Thoracic aorta (tissue), 2 donors: ENCODE data around the gene LYRM7. TPM values are rescaled to one million over a fixed set of nuclear protein-coding genes. Genes with fewer than 3 reads are reported as not detected.

Experiments used
- ATAC-seq: fragments of 150-250 bp; one replicate; pipeline ENCODE4 v1.8.0; 2017; ENCODE audit warnings: low read depth; ENCODE audit not compliant: insufficient number of reproducible peaks, low FRiP score
- DNase-seq: peaks from one replicate; pipeline ENCODE4 v3.0.0-alpha.2; 2020; ENCODE audit warnings: low spot score
- H3K27ac ChIP-seq, 2 donors: fragments of 200-600 bp; sonication (generic); 1 replicate in 1 of 2; 2 replicates in 1 of 2; pipeline ENCODE4 v1.5.1; 2016; ENCODE audit warnings: mild to moderate bottlenecking in 2 of 2, moderate library complexity in 2 of 2
- H3K27me3 ChIP-seq: fragments of 200-600 bp; sonication (generic); replicated peaks from 2 replicates; pipeline ENCODE4 v1.6.0; 2016; ENCODE audit warnings: mild to moderate bottlenecking; ENCODE audit not compliant: insufficient read depth
- H3K36me3 ChIP-seq: fragments of 200-600 bp; sonication (generic); one replicate; pipeline ENCODE4 v1.5.1; 2016
- H3K4me1 ChIP-seq, 2 donors: fragments of 200-600 bp; sonication (generic); 1 replicate in 1 of 2; 2 replicates in 1 of 2; pipeline versions ENCODE4 v1.5.1 to v1.6.0; 2016; ENCODE audit warnings: low read depth in 2 of 2, mild to moderate bottlenecking in 1 of 2; ENCODE audit not compliant: control insufficient read depth in 1 of 2
- H3K4me3 ChIP-seq: fragments of 200-600 bp; sonication (generic); 2 replicates; pipeline ENCODE4 v1.5.1; 2016; ENCODE audit warnings: mild to moderate bottlenecking
- H3K9me3 ChIP-seq: fragments of 200-600 bp; sonication (generic); 2 replicates; pipeline ENCODE4 v1.5.1; 2016
- total RNA-seq, 2 donors: library from RNA; depleted of rRNA; stranded (reverse); fragments of >200 nt; gene quantifications; one replicate each; pipeline versions ENCODE4 v1.1.0 to v1.2.3, GENCODE V29; 2016
- TF ChIP-seq, protein P1 (sequence below): fragments of 200-600 bp; sonication (generic); IDR thresholded peaks from one replicate; pipeline ENCODE4 v1.5.1; 2019; ENCODE audit warnings: antibody characterized with exemption

Gene LYRM7
- total RNA-seq, 2 donors from 2014 or later, result 3.2 to 5.2 TPM

DNA sequence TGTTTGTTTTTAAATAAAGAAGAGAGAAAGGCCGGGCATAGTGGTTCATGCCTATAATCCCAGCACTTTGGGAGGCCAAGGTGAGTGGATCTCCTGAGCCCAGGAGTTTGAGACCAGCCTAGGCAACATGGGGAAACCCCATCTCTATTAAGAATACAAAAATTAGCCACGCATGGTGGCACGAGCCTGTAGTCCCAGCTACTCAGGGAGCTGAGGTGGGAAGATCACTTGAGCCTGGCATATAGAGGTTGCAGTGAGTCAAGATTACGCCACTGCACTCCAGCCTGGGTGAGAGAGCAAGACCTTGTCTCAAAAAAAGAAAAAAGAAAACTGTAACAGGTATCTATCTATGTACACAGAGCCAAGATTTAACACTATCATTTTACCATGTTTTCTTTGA lies 58.9 kb downstream of the LYRM7 start:
- H3K27me3 ChIP-seq, result no peaks in the 10 kb centered on the region
- no peaks in the 10 kb centered on the region for H3K9me3 ChIP-seq
- H3K27ac ChIP-seq, result no peak overlapping the region
- TF ChIP-seq, protein P1, sequence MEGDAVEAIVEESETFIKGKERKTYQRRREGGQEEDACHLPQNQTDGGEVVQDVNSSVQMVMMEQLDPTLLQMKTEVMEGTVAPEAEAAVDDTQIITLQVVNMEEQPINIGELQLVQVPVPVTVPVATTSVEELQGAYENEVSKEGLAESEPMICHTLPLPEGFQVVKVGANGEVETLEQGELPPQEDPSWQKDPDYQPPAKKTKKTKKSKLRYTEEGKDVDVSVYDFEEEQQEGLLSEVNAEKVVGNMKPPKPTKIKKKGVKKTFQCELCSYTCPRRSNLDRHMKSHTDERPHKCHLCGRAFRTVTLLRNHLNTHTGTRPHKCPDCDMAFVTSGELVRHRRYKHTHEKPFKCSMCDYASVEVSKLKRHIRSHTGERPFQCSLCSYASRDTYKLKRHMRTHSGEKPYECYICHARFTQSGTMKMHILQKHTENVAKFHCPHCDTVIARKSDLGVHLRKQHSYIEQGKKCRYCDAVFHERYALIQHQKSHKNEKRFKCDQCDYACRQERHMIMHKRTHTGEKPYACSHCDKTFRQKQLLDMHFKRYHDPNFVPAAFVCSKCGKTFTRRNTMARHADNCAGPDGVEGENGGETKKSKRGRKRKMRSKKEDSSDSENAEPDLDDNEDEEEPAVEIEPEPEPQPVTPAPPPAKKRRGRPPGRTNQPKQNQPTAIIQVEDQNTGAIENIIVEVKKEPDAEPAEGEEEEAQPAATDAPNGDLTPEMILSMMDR, result no peak
- no peak for DNase-seq
- ATAC-seq, result no peak
- H3K36me3 ChIP-seq, result no peaks in the 10 kb centered on the region
- no peak overlapping the region for H3K4me3 ChIP-seq
- H3K4me1 ChIP-seq, result no peaks in the 10 kb centered on the region

DNA sequence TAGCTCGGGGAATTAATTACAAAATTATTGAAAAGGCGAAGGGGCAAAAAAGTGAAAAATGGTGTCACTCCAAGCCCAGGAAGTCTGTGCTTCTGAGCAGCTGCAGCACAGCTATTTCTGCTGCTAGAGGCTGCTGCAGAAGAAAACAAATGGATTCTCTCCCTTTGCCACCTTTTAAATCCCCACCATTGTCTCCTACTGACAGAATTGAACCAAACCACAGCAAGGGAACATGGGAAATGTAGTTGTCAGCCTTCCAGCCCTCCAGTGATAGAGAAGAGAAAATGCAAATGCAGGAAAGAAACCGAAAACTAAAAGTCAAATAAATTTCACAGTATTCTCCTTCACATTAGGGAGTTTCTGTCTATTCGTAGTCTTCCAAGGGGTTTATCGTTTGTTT lies 59.7 kb downstream of the LYRM7 start:
- Histone ChIP-seq H3K27me3 (no peaks in the 10 kb centered on the region), H3K4me1 (no peaks in the 10 kb centered on the region), H3K27ac (no peak overlapping the region), H3K9me3 (no peaks in the 10 kb centered on the region), H3K4me3 (no peak overlapping the region), H3K36me3 (no peaks in the 10 kb centered on the region)
- TF ChIP-seq, protein P1, result no peak
- no peak for ATAC-seq
- no peak for DNase-seq

DNA sequence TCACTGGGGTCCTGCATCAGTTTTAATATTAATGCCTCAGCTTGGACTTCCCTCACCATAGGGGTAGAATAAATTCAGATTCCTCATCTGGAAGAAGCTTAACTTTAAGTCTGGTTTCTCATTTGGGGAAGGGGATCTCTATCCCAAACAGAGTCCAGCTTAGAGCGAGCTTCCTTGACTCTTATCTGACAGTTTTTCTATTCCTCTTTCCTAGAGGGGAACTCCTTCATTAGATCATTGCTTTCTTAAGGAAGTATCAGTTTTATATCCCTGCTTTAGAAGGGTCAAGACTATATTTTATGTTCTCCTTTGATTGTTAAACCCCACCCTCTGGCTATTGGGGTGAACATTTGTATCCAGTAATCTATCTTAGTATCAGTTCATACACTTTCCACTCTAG lies 68.9 kb downstream of the LYRM7 start:
- Histone ChIP-seq H3K4me1 (no peaks in the 10 kb centered on the region), H3K36me3 (no peaks in the 10 kb centered on the region), H3K9me3 (no peaks in the 10 kb centered on the region), H3K27me3 (no peaks in the 10 kb centered on the region), H3K27ac (no peak overlapping the region), H3K4me3 (no peak overlapping the region)
- ATAC-seq (no peak), DNase-seq (no peak)
- TF ChIP-seq, protein P1, result no peak

DNA sequence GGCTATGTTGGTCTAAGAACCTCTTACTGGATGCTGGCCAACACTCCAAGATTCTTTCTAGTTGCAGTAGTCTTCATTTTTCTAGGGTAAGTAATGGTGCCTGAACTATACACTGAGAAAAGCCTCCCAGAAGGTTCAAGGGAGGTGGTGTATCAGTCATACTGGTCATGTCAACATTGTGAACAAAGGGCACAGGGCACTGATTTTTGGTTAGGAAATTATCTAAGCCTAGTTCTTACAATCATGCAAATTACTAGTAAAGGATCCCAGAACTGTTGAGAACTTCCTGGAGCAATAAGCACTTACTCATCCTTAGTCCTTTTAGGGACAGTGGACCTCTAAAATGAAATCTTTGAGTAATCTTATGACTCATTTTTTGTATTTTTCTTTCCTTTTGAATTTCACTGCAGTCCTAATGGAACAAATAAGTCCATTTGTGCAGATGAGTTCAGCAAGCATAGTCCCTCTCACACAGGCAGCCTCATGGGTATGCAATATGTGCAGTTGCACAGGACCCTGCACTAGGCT lies 72.0 kb downstream of the LYRM7 start:
- Histone ChIP-seq H3K27ac (no peak overlapping the region), H3K9me3 (peaks cover 10% of the 10 kb centered on the region), H3K4me1 (no peaks in the 10 kb centered on the region), H3K36me3 (no peaks in the 10 kb centered on the region), H3K27me3 (no peaks in the 10 kb centered on the region), H3K4me3 (no peak overlapping the region)
- TF ChIP-seq, protein P1, result no peak
- ATAC-seq (no peak), DNase-seq (no peak)

DNA sequence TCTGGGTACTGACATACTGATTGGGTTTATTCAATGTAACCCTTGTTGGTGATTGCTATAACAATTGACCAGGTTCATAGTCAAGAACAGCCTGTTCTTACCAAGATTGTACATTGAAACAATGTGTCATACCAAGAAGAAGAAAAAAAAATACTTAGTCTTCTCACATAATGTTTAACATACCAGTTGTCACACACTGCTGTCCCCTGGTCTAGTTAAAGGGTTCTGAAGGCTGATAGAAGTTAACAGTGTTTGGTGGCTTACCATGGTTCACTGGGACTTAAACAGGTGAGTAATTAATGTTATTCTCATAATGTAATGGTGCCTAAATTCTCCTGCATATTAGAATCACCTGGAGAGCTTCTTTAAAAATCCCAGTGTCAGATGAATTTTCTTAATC lies 74.6 kb downstream of the LYRM7 start:
- no peak overlapping the region for H3K27ac ChIP-seq
- no peaks in the 10 kb centered on the region for H3K4me1 ChIP-seq
- no peaks in the 10 kb centered on the region for H3K36me3 ChIP-seq
- DNase-seq, result no peak
- TF ChIP-seq, protein P1, result no peak
- H3K9me3 ChIP-seq, result peaks cover 10% of the 10 kb centered on the region
- no peak for ATAC-seq
- H3K4me3 ChIP-seq, result no peak overlapping the region
- H3K27me3 ChIP-seq, result no peaks in the 10 kb centered on the region
